BJ (cell line): ENCODE measurements around the gene HS6ST3. TPM values are rescaled to one million over a fixed set of nuclear protein-coding genes. Genes with fewer than 3 reads are reported as not detected.

Experiments
- CTCF ChIA-PET: fragments of 350-600 bp; formaldehyde crosslinking; extraction: SDS; loops from one replicate; lab custom pipeline; 2021; ENCODE audit warnings: antibody characterized with exemption, inconsistent platforms; lab: Yijun Ruan, JAX
- POLR2A ChIA-PET: fragments of 300-600 bp; sonication (Branson Sonifier 250); formaldehyde crosslinking; extraction: SDS; loops from one replicate; lab custom pipeline; 2021; ENCODE audit warnings: antibody characterized with exemption; lab: Charles Lee
- DNase-seq: peaks from one replicate; pipeline ENCODE4 v3.0.0-alpha.2; 2011; ENCODE audit warnings: low read depth
- H3K27me3 ChIP-seq: 2 replicates; pipeline ENCODE4 v1.6.0; 2011; ENCODE audit warnings: low read length; ENCODE audit not compliant: control insufficient read depth, insufficient read depth
- H3K36me3 ChIP-seq: 2 replicates; pipeline ENCODE4 v1.5.1; 2011; ENCODE audit warnings: low read length; ENCODE audit not compliant: control insufficient read depth, insufficient read depth
- H3K4me3 ChIP-seq: 2 replicates; pipeline ENCODE4 v1.5.1; 2011; ENCODE audit warnings: low read depth, mild to moderate bottlenecking, control low read depth, low read length
- CTCF ChIP-seq: IDR thresholded peaks from 2 replicates; pipeline ENCODE4 v1.5.1; 2011; ENCODE audit warnings: low read depth, mild to moderate bottlenecking, control low read depth, inconsistent platforms, low read length, moderate library complexity; ENCODE audit not compliant: insufficient read depth
- polyA plus RNA-seq: library from polyadenylated mRNA; depleted of rRNA; stranded (reverse); fragments of >200 nt; gene quantifications from 2 replicates; pipeline ENCODE4 v1.2.3, GENCODE V29; 2011

Gene HS6ST3
- polyA plus RNA-seq, 1 experiment = not detected

DNA sequence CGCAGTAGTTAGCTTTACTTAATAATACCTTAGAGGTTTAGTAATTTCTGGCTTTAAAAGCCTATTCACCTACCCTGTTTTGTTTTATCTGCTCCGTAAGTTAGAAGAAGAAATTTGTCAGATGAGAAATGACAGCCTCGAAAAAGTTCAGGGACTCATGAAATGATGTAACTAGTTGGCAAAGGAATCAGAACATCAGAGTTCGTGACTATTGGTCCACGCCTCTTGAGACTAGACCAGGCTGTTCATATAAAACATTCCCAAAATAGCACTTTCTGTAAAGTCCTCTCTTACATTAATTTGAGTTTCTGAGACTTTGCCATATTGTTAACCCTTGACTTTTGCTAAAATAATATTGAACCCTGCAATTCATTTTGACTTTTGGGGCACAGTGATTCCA is 92.0 kb downstream of the HS6ST3 start:
- H3K27me3 ChIP-seq = no peaks in the 10 kb centered on the region
- no peaks in the 10 kb centered on the region for H3K36me3 ChIP-seq
- DNase-seq = no peak
- POLR2A ChIA-PET = no interaction called here
- no peak for TF ChIP-seq CTCF
- CTCF ChIA-PET = interaction anchor here (1.4 kb wide), 1 partner anchor 10 kb away, joined by 3 read pairs; no protein-coding TSS in a partner anchor
- no peak overlapping the region for H3K4me3 ChIP-seq

DNA sequence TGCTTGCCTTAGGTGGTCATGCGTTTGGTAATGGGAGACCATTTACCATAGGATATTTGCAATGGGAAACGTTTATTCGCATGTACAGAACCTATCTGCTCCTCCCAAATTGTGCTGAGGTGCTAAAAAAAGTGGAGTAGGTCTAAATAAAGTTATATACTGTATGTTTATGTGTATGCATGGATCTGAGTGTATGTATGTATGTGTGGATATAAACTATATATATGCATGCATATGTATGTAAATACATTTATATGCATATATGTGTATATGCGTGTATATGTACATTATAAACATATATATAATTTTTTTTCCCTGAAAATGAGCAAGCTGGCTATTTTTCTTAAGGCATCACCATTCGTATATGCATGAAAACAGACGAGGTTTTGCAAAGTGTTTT is 95.9 kb downstream of the HS6ST3 start:
- DNase-seq = no peak
- Histone ChIP-seq H3K27me3 (no peaks in the 10 kb centered on the region), H3K36me3 (no peaks in the 10 kb centered on the region), H3K4me3 (no peak overlapping the region)
- ChIA-PET POLR2A (no interaction called here), CTCF (no interaction called here)
- TF ChIP-seq CTCF = no peak

- ChIA-PET POLR2A (no interaction called here), CTCF (interaction anchor here (1.8 kb wide), 1 partner anchor 9 kb away, joined by 3 read pairs; no protein-coding TSS in a partner anchor)
- no peaks in the 10 kb centered on the region for H3K27me3 ChIP-seq
- H3K36me3 ChIP-seq = no peaks in the 10 kb centered on the region
- no peak overlapping the region for H3K4me3 ChIP-seq
- no peak for DNase-seq
- TF ChIP-seq CTCF = no peak
Observed at GRCh38 chr13:96191367-96191766, 101.5 kb downstream of the HS6ST3 start.

DNA sequence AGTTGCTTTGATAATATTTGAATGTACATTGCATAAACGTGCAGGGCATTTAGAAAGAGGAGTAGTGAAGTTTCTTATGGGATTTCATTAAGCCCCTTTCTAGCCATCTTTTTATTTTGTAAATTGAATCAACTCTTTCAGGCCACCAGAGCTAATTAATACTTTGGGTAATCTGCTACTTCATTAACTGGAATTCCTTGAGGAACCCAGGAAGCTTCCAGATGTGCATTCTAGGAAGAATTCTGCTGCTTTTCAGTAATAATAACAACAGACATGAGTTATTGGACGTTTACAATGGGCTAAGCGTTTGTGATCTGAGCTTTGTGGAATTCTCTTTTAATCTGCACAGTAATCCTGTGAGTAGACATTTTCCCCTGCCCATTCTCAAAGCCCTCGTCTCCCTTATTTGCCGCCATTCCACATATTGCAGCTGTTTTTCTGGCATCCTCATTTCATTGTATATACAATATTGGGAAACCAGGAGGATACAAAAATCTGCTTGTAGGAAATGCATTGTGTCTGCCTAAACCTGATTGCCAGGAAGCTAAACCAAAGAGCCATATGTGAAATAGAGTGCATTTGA is 103.9 kb downstream of the HS6ST3 start:
- no peak overlapping the region for H3K4me3 ChIP-seq
- H3K27me3 ChIP-seq = no peaks in the 10 kb centered on the region
- no peaks in the 10 kb centered on the region for H3K36me3 ChIP-seq
- TF ChIP-seq CTCF = no peak
- ChIA-PET CTCF (no interaction called here), POLR2A (no interaction called here)
- DNase-seq = no peak

GRCh38 chr13:96198038-96198437 is 108.1 kb downstream of the HS6ST3 start:
- Histone ChIP-seq H3K27me3 (no peaks in the 10 kb centered on the region), H3K36me3 (no peaks in the 10 kb centered on the region), H3K4me3 (no peak overlapping the region)
- ChIA-PET POLR2A (no interaction called here), CTCF (no interaction called here)
- TF ChIP-seq CTCF = no peak
- no peak for DNase-seq
